ENCODE measurements around the gene HAPSTR1. TPM values are rescaled to one million over a fixed set of nuclear protein-coding genes. Genes with fewer than 3 reads are reported as not detected.

HAPSTR1 gene
- polyA plus RNA-seq, 3 donors: 7.2 to 58.9 (median 11.1) TPM

DNA sequence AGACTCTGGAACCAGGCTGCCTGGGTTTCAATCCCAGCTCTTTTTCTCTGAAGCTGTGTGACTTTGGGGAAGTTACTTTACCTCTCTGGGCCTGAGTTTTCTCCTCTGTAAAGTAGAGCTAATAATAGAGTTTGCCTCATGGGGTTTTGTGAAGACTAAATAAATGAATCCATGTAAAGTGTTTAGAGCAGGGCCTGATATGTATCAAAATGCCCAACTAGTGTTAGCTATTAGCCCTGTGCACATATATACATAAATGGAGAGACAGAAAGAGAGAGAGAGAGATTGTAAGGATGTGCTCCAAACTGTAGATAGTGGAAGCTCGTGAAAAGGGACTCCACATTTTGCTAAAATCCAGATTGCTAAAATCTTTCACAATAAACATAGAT lies 44.8 kb upstream of the HAPSTR1 start:
- Mint-ChIP-seq H3K27me3 (ENCODE audit: low read depth in 3 of 3) (peaks cover 3 to 18% (median 15%) of the 10 kb centered on the region in 3 donors), H3K36me3 (peaks cover 0 to 2% of the 10 kb centered on the region in 2 donors), H3K27ac (no peak overlapping the region), H3K9me3 (peaks cover 0 to 17% (median 8%) of the 10 kb centered on the region in 7 donors), H3K4me1 (peaks cover 13% of the 10 kb centered on the region), H3K4me3 (peak overlapping the region in 1 of 2 donors; percentile 10)
- Histone ChIP-seq H2AFZ (ENCODE audit: insufficient read depth, low read depth, low read length, poor library complexity, severe bottlenecking) (no peak overlapping the region), H3K4me1 (ENCODE audit: control insufficient read depth in 1 of 2, insufficient read depth in 2 of 2, low read length in 2 of 2) (peaks cover 12 to 13% of the 10 kb centered on the region in 2 donors), H3K36me3 (replicated peaks in 1 of 2; ENCODE audit: control insufficient read depth in 1 of 2, insufficient read depth in 2 of 2, low read length in 2 of 2) (no peaks in the 10 kb centered on the region), H3K79me2 (ENCODE audit: insufficient read depth, low read length) (no peaks in the 10 kb centered on the region), H3K27ac (ENCODE audit: low read depth in 1 of 2, low read length in 2 of 2) (no peak overlapping the region), H3K4me2 (replicated peaks; ENCODE audit: extremely low read depth, low read length, poor library complexity, severe bottlenecking) (no peak overlapping the region), H3K9me3 (replicated peaks in 1 of 2; ENCODE audit: control insufficient read depth in 1 of 2, insufficient read depth in 1 of 2, low read length in 2 of 2) (peaks cover 0 to 7% of the 10 kb centered on the region in 2 donors), H3K9ac (ENCODE audit: insufficient read depth, low read length, poor library complexity, severe bottlenecking) (no peak overlapping the region), H3K27me3 (ENCODE audit: control insufficient read depth in 2 of 2, insufficient read depth in 2 of 2, low read length in 2 of 2) (peaks cover 0 to 2% of the 10 kb centered on the region in 2 donors), H3K4me3 (replicated peaks in 1 of 3; ENCODE audit: low read depth in 2 of 3, low read length in 3 of 3) (no peak overlapping the region), H4K20me1 (ENCODE audit: insufficient read depth, low read length) (no peaks in the 10 kb centered on the region)
- TF ChIP-seq, protein P1, sequence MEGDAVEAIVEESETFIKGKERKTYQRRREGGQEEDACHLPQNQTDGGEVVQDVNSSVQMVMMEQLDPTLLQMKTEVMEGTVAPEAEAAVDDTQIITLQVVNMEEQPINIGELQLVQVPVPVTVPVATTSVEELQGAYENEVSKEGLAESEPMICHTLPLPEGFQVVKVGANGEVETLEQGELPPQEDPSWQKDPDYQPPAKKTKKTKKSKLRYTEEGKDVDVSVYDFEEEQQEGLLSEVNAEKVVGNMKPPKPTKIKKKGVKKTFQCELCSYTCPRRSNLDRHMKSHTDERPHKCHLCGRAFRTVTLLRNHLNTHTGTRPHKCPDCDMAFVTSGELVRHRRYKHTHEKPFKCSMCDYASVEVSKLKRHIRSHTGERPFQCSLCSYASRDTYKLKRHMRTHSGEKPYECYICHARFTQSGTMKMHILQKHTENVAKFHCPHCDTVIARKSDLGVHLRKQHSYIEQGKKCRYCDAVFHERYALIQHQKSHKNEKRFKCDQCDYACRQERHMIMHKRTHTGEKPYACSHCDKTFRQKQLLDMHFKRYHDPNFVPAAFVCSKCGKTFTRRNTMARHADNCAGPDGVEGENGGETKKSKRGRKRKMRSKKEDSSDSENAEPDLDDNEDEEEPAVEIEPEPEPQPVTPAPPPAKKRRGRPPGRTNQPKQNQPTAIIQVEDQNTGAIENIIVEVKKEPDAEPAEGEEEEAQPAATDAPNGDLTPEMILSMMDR (IDR thresholded peaks at IDR 0.05): no peak
- DNase-seq: no peak
- intact Hi-C loops (cut with micrococcal nuclease): no loop called here
- WGBS (ENCODE audit: insufficient coverage): no CpG with 5 or more reads among the region's 1 CpG

DNA sequence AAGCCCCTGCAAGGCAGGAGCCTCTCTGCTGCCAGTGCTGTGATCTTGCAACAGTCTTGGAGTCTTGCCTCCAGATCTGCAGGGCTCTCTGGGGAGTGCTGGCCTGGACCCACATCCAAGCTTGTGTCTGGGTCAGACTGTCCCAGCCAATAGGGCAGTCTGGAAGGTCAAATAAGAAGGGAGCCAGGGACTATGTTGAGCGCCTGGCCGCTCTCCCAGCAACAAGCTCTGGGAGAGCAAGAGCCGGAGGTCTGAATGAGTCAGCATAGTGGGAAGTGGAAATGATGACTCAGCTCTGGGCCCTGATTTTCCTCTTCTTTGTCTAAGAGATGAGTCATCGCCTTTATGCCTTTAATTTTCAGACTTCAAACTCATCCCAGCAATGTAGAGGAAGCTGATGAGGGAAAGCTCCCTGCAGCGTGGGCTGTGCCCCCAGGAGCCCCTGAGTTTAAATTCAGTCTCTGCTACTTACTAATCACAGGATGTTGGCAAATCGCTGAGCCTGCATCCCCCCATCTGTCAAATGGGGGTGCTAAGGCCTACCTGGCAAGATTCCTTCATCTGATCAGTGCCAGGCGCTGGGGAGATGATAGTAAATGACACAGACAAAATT lies 43.6 kb upstream of the HAPSTR1 start:
- peak overlapping the region in 1 of 2 donors; percentile 73 for H3K4me3 Mint-ChIP-seq
- peaks cover 0 to 2% of the 10 kb centered on the region in 2 donors for H3K36me3 Mint-ChIP-seq
- H3K9me3 Mint-ChIP-seq: peaks cover 0 to 14% (median 3%) of the 10 kb centered on the region in 7 donors
- DNase-seq: peak; percentile 82 to 96 (median 95)
- peaks cover 8 to 22% (median 20%) of the 10 kb centered on the region in 3 donors for H3K27me3 Mint-ChIP-seq (ENCODE audit: low read depth in 3 of 3)
- intact Hi-C loops (cut with micrococcal nuclease): no loop called here
- no peaks in the 10 kb centered on the region for H3K36me3 ChIP-seq (replicated peaks in 1 of 2; ENCODE audit: control insufficient read depth in 1 of 2, insufficient read depth in 2 of 2, low read length in 2 of 2)
- peak overlapping the region in 1 of 3 experiments; percentile 21 for H3K4me3 ChIP-seq (replicated peaks in 1 of 3; ENCODE audit: low read depth in 2 of 3, low read length in 3 of 3)
- peak overlapping the region; percentile 46 for H3K4me2 ChIP-seq (replicated peaks; ENCODE audit: extremely low read depth, low read length, poor library complexity, severe bottlenecking)
- no peak overlapping the region for H3K9ac ChIP-seq (ENCODE audit: insufficient read depth, low read length, poor library complexity, severe bottlenecking)
- H3K27me3 ChIP-seq (ENCODE audit: control insufficient read depth in 2 of 2, insufficient read depth in 2 of 2, low read length in 2 of 2): peaks cover 0 to 2% of the 10 kb centered on the region in 2 donors
- H3K27ac Mint-ChIP-seq: peak overlapping the region; percentile 61 to 91 (median 75)
- 31% methylated on average over 4 of the region's 7 CpGs for WGBS (ENCODE audit: insufficient coverage)
- H3K9me3 ChIP-seq (replicated peaks in 1 of 2; ENCODE audit: control insufficient read depth in 1 of 2, insufficient read depth in 1 of 2, low read length in 2 of 2): no peaks in the 10 kb centered on the region
- peak overlapping the region; percentile 1 for H2AFZ ChIP-seq (ENCODE audit: insufficient read depth, low read depth, low read length, poor library complexity, severe bottlenecking)
- H4K20me1 ChIP-seq (ENCODE audit: insufficient read depth, low read length): no peaks in the 10 kb centered on the region
- H3K4me1 ChIP-seq (ENCODE audit: control insufficient read depth in 1 of 2, insufficient read depth in 2 of 2, low read length in 2 of 2): peaks cover 12 to 13% of the 10 kb centered on the region in 2 donors
- no peak overlapping the region for H3K27ac ChIP-seq (ENCODE audit: low read depth in 1 of 2, low read length in 2 of 2)
- TF ChIP-seq, protein P1 (IDR thresholded peaks at IDR 0.05): no peak
- H3K79me2 ChIP-seq (ENCODE audit: insufficient read depth, low read length): no peaks in the 10 kb centered on the region
- H3K4me1 Mint-ChIP-seq: peaks cover 14% of the 10 kb centered on the region

Measured in CD14-positive monocyte (primary cell).